HepG2 (cell line): ENCODE results near the gene VAMP3. TPM values are rescaled to one million over a fixed set of nuclear protein-coding genes. Genes with fewer than 3 reads are reported as not detected.

Source experiments
- EEA1 ChIP-seq: sonication (generic); formaldehyde crosslinking; IDR thresholded peaks from 2 replicates; pipeline ENCODE4 v1.5.1; 2020; ENCODE audit warnings: mild to moderate bottlenecking, missing genetic modification reagents, borderline replicate concordance
- NFE2L1 ChIP-seq: sonication (generic); formaldehyde crosslinking; IDR thresholded peaks from 2 replicates; pipeline ENCODE4 v1.4.0; 2020; ENCODE audit warnings: missing genetic modification reagents, mild to moderate bottlenecking, borderline replicate concordance
- NFE2L2 ChIP-seq: fragments of 150-350 bp; IDR thresholded peaks from 2 replicates; pipeline ENCODE4 v1.6.1; 2014; ENCODE audit warnings: low read length
- NONO ChIP-seq, 2 experiments: fragments of 450-650 bp in 1 of 2; sonication (generic) in 1 of 2; formaldehyde crosslinking in 1 of 2; IDR thresholded peaks in 1 of 2; conservative IDR thresholded peaks in 1 of 2; 2 replicates each; pipeline versions ENCODE4 v1.6.1 to v1.8.0; 2017 to 2022; ENCODE audit warnings: mild to moderate bottlenecking in 1 of 2, missing genetic modification reagents in 1 of 2, moderate library complexity in 1 of 2
- NR2F2 ChIP-seq: IDR thresholded peaks from 2 replicates; pipeline ENCODE4 v1.6.1; 2012; ENCODE audit warnings: low read depth, inconsistent platforms, borderline replicate concordance
- RORA ChIP-seq: sonication (generic); formaldehyde crosslinking; IDR thresholded peaks from 2 replicates; pipeline ENCODE4 v1.5.0; 2020; ENCODE audit warnings: mild to moderate bottlenecking, missing genetic modification reagents, moderate library complexity
- SIN3A ChIP-seq: IDR thresholded peaks from 2 replicates; pipeline ENCODE4 v1.6.1; 2011; ENCODE audit warnings: low read depth, mild to moderate bottlenecking, control low read depth, low read length, borderline replicate concordance
- ZNF34 ChIP-seq: sonication (generic); formaldehyde crosslinking; IDR thresholded peaks from 2 replicates; pipeline ENCODE4 v1.4.0; 2020; ENCODE audit warnings: mild to moderate bottlenecking, missing genetic modification reagents, borderline replicate concordance
- ZNF343 ChIP-seq: sonication (generic); formaldehyde crosslinking; IDR thresholded peaks from 2 replicates; pipeline ENCODE4 v1.4.0; 2020; ENCODE audit warnings: mild to moderate bottlenecking, missing genetic modification reagents
- ZNF430 ChIP-seq: sonication (generic); formaldehyde crosslinking; IDR thresholded peaks from 2 replicates; pipeline ENCODE4 v1.9.0; 2021; ENCODE audit warnings: mild to moderate bottlenecking, missing genetic modification reagents
- ZNF547 ChIP-seq: sonication (generic); formaldehyde crosslinking; IDR thresholded peaks from 2 replicates; pipeline ENCODE4 v1.5.1; 2020; ENCODE audit warnings: mild to moderate bottlenecking, missing genetic modification reagents
- ZNF552 ChIP-seq: sonication (generic); formaldehyde crosslinking; IDR thresholded peaks from 2 replicates; pipeline ENCODE4 v1.9.0; 2022; ENCODE audit warnings: missing genetic modification reagents, mild to moderate bottlenecking, borderline replicate concordance
- ZNF781 ChIP-seq: sonication (generic); formaldehyde crosslinking; IDR thresholded peaks from 2 replicates; pipeline ENCODE4 v1.5.1; 2020; ENCODE audit warnings: borderline replicate concordance, mild to moderate bottlenecking, missing genetic modification reagents; ENCODE audit errors: not compliant biosample characterization
- ZNF883 ChIP-seq: sonication (generic); formaldehyde crosslinking; IDR thresholded peaks from 2 replicates; pipeline ENCODE4 v1.5.1; 2020; ENCODE audit warnings: mild to moderate bottlenecking, missing genetic modification reagents; ENCODE audit errors: not compliant biosample characterization
- polyA plus RNA-seq, 8 experiments: library from polyadenylated mRNA; depleted of rRNA in 3 of 8; stranded (reverse) in 7 of 8; unstranded in 1 of 8; fragments of >200 nt; fragmentation: Illumina TruSeq in 4 of 8; extraction: Trizol in 4 of 8; gene quantifications; 2 replicates each; pipeline versions ENCODE4 v1.2.1 to v1.2.3, GENCODE V29; 2011 to 2016; ENCODE audit warnings: low read depth in 4 of 8, missing spikeins in 1 of 8, mixed read lengths in 1 of 8; ENCODE audit not compliant: insufficient read depth in 1 of 8
- total RNA-seq, 5 experiments: library from RNA; depleted of rRNA; stranded (reverse); fragments of >200 nt; fragmentation: Illumina TruSeq; extraction: Trizol; gene quantifications; 2 replicates each; pipeline ENCODE4 v1.2.3, GENCODE V29; 2016; ENCODE audit warnings: low read depth in 1 of 5
- TF ChIP-seq, protein P1 (sequence below): sonication (generic); formaldehyde crosslinking; IDR thresholded peaks from 2 replicates; pipeline ENCODE4 v1.5.0; 2020; ENCODE audit warnings: missing genetic modification reagents
- TF ChIP-seq, protein P2 (sequence below): sonication (generic); formaldehyde crosslinking; IDR thresholded peaks from 2 replicates; pipeline ENCODE4 v1.4.0; 2020; ENCODE audit warnings: mild to moderate bottlenecking, missing genetic modification reagents
- TF ChIP-seq, protein P3 (sequence below): sonication (generic); formaldehyde crosslinking; IDR thresholded peaks from 2 replicates; pipeline ENCODE4 v1.4.0; 2020; ENCODE audit warnings: missing genetic modification reagents
- TF ChIP-seq, protein P4 (sequence below): sonication (generic); formaldehyde crosslinking; IDR thresholded peaks from 2 replicates; pipeline ENCODE4 v1.5.0; 2020; ENCODE audit warnings: missing genetic modification reagents, mild to moderate bottlenecking, borderline replicate concordance
- TF ChIP-seq, protein P5 (sequence below): IDR thresholded peaks from 2 replicates; pipeline ENCODE4 v1.6.1; 2018; ENCODE audit warnings: missing genetic modification reagents
- TF ChIP-seq, protein P6 (sequence below): sonication (generic); formaldehyde crosslinking; IDR thresholded peaks from 2 replicates; pipeline ENCODE4 v1.4.0; 2020; ENCODE audit warnings: missing genetic modification reagents; ENCODE audit errors: not compliant biosample characterization

The VAMP3 gene
- total and polyA plus RNA-seq, 2 of the 13 experiments (the other 11 are each of a cell fraction or from before 2014, with no cell fraction given) = 75.3 to 88.7 TPM

DNA sequence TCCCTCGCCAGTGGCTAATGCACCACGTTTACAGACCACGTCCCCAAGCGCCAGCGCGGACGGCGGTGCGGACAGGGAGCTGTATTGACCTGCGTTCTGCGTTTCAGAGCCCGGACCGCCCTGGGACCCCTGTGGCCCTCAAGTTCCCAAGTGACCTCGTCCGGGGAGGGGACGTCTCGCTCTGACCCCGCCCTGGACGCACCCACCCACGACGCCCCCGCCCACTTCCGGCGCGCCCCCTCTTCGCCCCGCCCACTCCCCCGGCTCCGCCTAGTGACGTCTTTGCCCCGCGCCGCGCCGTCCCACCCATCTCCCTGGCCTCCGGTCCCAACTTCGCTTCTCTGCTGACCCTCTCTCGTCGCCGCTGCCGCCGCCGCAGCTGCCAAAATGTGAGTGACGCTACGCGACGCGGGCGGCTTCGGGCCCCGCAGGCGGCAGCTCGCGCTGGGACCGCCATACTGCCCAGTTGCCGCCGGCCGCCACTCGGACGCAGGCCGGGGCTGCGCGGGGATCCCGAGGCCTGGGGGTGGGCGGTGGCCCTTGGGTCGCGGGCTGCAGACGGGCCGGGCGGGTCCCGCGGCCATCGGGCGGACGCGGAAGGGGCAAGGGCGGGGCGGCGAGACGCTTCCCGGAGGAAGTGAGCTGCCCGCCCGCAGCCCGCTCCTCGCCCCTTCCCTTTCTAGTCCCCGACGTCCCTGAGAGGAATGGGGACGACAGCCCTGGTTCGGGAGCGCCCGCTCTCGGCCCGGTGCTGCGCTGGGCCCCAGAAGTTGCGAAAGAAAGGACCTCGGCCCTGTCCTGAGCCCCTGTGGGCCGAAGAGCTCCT is at the start of gene VAMP3 (continued):
- TF ChIP-seq, protein P1, sequence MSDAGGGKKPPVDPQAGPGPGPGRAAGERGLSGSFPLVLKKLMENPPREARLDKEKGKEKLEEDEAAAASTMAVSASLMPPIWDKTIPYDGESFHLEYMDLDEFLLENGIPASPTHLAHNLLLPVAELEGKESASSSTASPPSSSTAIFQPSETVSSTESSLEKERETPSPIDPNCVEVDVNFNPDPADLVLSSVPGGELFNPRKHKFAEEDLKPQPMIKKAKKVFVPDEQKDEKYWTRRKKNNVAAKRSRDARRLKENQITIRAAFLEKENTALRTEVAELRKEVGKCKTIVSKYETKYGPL (CRISPR knock-in tag) = 0 out of 2 replicates have a peak, but pooled peaks have one; percentile 32
- TF ChIP-seq ZNF34 (0 out of 2 replicates have a peak, but pooled peaks have one; percentile 63), ZNF552 (CRISPR knock-in tag) (0 out of 2 replicates have a peak, but pooled peaks have one; percentile 33), ZNF883 (peak; percentile 59), ZNF430 (no peak), ZNF781 (CRISPR knock-in tag) (peak; percentile 51), EEA1 (CRISPR knock-in tag) (peak; percentile 81; the same call in 1 of the 2 replicates), ZNF547 (CRISPR knock-in tag) (peak; percentile 79; the same call in 1 of the 2 replicates), NONO (IDR thresholded peaks at IDR 0.05) (no peak), NONO (CRISPR knock-in tag; conservative IDR thresholded peaks at IDR 0.05) (peak; percentile 65), RORA (no peak), SIN3A (peak; percentile 50; the same call in 1 of the 2 replicates), ZNF343 (CRISPR knock-in tag) (peak; percentile 33; the same call in 1 of the 2 replicates), NR2F2 (no peak), NFE2L1 (CRISPR knock-in tag) (no peak), NFE2L2 (no peak)
- TF ChIP-seq, protein P2, sequence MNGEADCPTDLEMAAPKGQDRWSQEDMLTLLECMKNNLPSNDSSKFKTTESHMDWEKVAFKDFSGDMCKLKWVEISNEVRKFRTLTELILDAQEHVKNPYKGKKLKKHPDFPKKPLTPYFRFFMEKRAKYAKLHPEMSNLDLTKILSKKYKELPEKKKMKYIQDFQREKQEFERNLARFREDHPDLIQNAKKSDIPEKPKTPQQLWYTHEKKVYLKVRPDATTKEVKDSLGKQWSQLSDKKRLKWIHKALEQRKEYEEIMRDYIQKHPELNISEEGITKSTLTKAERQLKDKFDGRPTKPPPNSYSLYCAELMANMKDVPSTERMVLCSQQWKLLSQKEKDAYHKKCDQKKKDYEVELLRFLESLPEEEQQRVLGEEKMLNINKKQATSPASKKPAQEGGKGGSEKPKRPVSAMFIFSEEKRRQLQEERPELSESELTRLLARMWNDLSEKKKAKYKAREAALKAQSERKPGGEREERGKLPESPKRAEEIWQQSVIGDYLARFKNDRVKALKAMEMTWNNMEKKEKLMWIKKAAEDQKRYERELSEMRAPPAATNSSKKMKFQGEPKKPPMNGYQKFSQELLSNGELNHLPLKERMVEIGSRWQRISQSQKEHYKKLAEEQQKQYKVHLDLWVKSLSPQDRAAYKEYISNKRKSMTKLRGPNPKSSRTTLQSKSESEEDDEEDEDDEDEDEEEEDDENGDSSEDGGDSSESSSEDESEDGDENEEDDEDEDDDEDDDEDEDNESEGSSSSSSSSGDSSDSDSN (CRISPR knock-in tag) = peak; percentile 66; the same call in 1 of the 2 replicates
- TF ChIP-seq, protein P3, sequence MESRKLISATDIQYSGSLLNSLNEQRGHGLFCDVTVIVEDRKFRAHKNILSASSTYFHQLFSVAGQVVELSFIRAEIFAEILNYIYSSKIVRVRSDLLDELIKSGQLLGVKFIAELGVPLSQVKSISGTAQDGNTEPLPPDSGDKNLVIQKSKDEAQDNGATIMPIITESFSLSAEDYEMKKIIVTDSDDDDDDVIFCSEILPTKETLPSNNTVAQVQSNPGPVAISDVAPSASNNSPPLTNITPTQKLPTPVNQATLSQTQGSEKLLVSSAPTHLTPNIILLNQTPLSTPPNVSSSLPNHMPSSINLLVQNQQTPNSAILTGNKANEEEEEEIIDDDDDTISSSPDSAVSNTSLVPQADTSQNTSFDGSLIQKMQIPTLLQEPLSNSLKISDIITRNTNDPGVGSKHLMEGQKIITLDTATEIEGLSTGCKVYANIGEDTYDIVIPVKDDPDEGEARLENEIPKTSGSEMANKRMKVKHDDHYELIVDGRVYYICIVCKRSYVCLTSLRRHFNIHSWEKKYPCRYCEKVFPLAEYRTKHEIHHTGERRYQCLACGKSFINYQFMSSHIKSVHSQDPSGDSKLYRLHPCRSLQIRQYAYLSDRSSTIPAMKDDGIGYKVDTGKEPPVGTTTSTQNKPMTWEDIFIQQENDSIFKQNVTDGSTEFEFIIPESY = peak; percentile 61
- TF ChIP-seq, protein P4, sequence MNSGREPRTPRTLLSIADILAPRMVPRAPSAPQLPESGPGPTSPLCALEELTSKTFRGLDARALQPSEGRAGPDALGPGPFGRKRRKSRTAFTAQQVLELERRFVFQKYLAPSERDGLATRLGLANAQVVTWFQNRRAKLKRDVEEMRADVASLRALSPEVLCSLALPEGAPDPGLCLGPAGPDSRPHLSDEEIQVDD (CRISPR knock-in tag) = 0 out of 2 replicates have a peak, but pooled peaks have one; percentile 65
- TF ChIP-seq, protein P5, sequence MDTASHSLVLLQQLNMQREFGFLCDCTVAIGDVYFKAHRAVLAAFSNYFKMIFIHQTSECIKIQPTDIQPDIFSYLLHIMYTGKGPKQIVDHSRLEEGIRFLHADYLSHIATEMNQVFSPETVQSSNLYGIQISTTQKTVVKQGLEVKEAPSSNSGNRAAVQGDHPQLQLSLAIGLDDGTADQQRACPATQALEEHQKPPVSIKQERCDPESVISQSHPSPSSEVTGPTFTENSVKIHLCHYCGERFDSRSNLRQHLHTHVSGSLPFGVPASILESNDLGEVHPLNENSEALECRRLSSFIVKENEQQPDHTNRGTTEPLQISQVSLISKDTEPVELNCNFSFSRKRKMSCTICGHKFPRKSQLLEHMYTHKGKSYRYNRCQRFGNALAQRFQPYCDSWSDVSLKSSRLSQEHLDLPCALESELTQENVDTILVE = peak; percentile 69; the same call in 1 of the 2 replicates
- TF ChIP-seq, protein P6, sequence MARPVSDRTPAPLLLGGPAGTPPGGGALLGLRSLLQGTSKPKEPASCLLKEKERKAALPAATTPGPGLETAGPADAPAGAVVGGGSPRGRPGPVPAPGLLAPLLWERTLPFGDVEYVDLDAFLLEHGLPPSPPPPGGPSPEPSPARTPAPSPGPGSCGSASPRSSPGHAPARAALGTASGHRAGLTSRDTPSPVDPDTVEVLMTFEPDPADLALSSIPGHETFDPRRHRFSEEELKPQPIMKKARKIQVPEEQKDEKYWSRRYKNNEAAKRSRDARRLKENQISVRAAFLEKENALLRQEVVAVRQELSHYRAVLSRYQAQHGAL (CRISPR knock-in tag) = no peak
